Skeletal muscle tissue (tissue), 4 donors: Measurements from ENCODE around the gene ABITRAM. TPM values are rescaled to one million over a fixed set of nuclear protein-coding genes. Genes with fewer than 3 reads are reported as not detected.
"Not testable (repeated sequence)": the region's sequence is repeated elsewhere in the genome, so short reads cannot be mapped to it uniquely, and the experiment has no call there.

Experiments used
- H3K27ac ChIP-seq: one replicate; pipeline ENCODE4 v1.7.0; 2013; ENCODE audit warnings: mild to moderate bottlenecking, low read depth, low read length, inconsistent platforms
- H3K27me3 ChIP-seq, 3 donors: one replicate each; pipeline ENCODE4 v1.7.0; 2013; ENCODE audit warnings: low read length in 3 of 3; ENCODE audit not compliant: control insufficient read depth in 3 of 3, insufficient read depth in 3 of 3
- H3K36me3 ChIP-seq, 3 donors: one replicate each; pipeline ENCODE4 v1.7.0; 2013; ENCODE audit warnings: low read length in 3 of 3; ENCODE audit not compliant: control insufficient read depth in 3 of 3, insufficient read depth in 3 of 3
- H3K4me1 ChIP-seq, 3 donors: one replicate each; pipeline ENCODE4 v1.7.0; 2013; ENCODE audit warnings: low read length in 3 of 3, mild to moderate bottlenecking in 3 of 3; ENCODE audit not compliant: control insufficient read depth in 3 of 3, insufficient read depth in 3 of 3
- H3K4me3 ChIP-seq, 3 donors: one replicate each; pipeline ENCODE4 v1.7.0; 2013; ENCODE audit warnings: low read length in 3 of 3
- H3K9ac ChIP-seq, 3 donors: one replicate each; pipeline ENCODE4 v1.7.0; 2013; ENCODE audit warnings: low read length in 3 of 3, mild to moderate bottlenecking in 3 of 3, moderate library complexity in 2 of 3, low read depth in 1 of 3
- H3K9me3 ChIP-seq, 3 donors: one replicate each; pipeline ENCODE4 v1.7.0; 2013; ENCODE audit warnings: low read length in 3 of 3; ENCODE audit not compliant: control insufficient read depth in 3 of 3
- total RNA-seq: library from RNA; depleted of rRNA; stranded (reverse); fragments of >200 nt; gene quantifications from one replicate; pipeline ENCODE4 v1.2.3, GENCODE V29; 2014
- donor health status: Osteomylitis.

The ABITRAM gene
- total RNA-seq, 1 donor from 2014 or later: 3.1 TPM

DNA sequence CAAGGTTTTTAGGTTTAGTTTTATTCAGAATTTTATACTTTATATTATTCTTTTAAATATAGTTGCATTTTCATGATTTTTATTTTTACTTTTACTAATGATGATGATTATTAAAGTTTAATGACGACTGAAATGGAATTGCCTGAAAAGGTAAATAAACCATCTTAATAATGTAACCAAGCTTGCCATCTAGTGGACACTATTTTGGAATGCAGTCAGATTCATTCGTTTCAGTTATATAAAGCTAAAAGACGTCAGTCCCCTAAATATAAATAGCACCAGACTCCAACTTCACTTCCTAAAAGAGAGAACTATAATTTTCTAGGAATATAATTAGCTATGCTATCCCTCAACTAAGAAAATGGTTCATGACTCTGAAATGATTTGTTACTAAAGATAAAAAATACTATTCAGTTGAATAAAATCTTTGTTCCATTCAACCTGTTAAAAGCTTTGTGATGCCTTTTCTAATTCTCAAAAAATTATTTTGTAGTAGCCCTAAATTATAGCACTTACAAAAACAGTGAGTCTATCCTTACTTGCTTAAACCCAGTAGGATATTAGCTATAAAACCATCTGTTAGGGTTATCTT lies 19.9 kb downstream of the ABITRAM start:
- Histone ChIP-seq H3K9me3 (no peaks in the 10 kb centered on the region), H3K4me1 (no peaks in the 10 kb centered on the region), H3K27ac (no peak overlapping the region), H3K4me3 (no peak overlapping the region), H3K36me3 (peaks cover 0 to 5% (median 0%) of the 10 kb centered on the region in 3 donors), H3K27me3 (no peaks in the 10 kb centered on the region), H3K9ac (peak overlapping the region in 1 of 3 donors; percentile 18)

DNA sequence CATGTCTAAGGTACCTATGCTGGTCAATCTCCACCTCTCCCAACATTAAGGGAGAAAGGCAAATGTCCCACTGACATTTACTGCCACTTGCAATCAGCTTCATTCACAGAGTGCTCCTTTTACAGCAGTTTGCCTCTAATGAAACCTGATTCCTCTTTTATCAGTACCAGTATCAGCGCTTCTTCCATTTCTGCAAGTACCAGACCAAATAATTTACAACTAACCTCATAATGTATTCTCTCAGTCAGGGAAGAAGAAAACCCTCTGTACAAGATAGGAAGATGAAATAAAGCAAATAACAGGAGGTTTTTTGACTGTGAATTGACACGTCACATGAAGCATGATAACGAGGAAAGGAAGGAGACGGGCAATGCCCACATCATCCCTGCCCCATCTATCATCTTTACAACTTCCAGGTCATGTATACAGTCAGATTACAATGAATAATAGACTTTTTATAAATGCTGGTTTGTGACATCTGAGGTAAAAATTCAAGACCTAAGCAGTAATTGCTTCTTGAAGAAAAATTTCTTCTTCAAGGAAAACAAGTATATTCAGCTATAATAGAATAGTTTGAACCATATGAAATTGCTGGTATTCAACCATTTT lies 21.9 kb downstream of the ABITRAM start:
- H3K4me3 ChIP-seq: no peak overlapping the region
- no peak overlapping the region for H3K27ac ChIP-seq
- H3K9me3 ChIP-seq: no peaks in the 10 kb centered on the region
- no peaks in the 10 kb centered on the region for H3K27me3 ChIP-seq
- no peaks in the 10 kb centered on the region for H3K4me1 ChIP-seq
- H3K36me3 ChIP-seq: peaks cover 0 to 3% (median 0%) of the 10 kb centered on the region in 3 donors
- no peak overlapping the region for H3K9ac ChIP-seq

DNA sequence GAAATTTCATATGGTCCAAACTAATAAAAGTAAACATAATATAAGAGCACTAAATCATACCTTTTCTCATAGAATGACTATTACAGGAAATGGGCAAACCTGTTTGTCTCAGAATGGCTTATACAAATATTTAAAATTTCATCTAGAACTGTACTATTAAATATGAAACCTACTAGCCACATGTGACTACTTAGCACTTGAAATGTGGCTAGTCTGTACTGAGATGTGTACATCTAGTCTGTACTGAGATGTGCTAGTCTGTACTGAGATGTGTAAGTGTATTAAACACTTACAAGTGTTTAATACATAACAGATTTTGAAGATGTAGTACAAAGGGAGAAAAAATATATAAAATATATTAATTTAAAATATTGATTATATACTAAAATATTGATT lies 22.4 kb downstream of the ABITRAM start:
- Histone ChIP-seq H3K9me3 (no peaks in the 10 kb centered on the region), H3K4me3 (no peak overlapping the region), H3K4me1 (no peaks in the 10 kb centered on the region), H3K36me3 (peaks cover 0 to 4% (median 0%) of the 10 kb centered on the region in 3 donors), H3K27ac (no peak overlapping the region), H3K9ac (no peak overlapping the region), H3K27me3 (no peaks in the 10 kb centered on the region)

DNA sequence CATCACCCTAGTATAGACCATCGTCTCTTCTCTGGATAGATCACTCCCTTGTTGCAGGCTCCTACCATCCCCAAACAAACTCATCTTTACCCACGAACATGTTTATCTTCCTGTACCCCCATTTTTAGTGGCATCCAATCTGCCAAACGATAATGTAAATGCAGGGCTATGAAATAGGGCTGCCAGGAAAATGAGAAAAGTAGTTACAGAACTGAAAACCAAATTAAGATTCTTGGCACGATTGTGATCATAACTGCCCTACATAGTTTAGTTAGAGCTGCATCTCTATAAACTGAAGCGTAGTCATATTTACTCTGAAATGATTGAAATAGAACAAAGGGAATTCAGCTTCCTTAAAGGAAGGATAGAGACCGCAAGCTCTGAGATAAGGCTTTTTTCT lies 26.1 kb downstream of the ABITRAM start:
- Histone ChIP-seq H3K27ac (no peak overlapping the region), H3K36me3 (peaks cover 0 to 4% (median 4%) of the 10 kb centered on the region in 3 donors), H3K4me3 (no peak overlapping the region), H3K9ac (no peak overlapping the region), H3K9me3 (no peaks in the 10 kb centered on the region), H3K27me3 (no peaks in the 10 kb centered on the region), H3K4me1 (no peaks in the 10 kb centered on the region)

DNA sequence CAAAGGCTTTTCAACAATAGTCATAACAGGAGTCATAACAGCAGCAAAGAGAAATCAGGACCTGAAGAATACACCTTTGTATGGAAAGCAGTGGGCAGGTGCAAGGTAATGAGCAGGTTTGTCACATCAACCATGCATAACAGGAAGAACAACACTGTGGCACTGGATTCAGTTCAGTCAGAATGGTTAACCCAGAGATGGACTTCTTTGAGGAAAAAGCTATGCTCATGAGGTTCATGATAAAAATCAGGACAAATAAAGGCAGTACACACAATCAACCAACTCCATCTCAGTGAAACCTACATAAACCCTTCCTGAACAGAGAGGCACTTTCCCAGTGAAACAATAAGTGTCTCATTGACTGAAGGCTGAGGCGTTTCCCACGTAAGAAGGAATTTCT lies 27.0 kb downstream of the ABITRAM start:
- Histone ChIP-seq H3K4me1 (no peaks in the 10 kb centered on the region), H3K27me3 (no peaks in the 10 kb centered on the region), H3K9me3 (no peaks in the 10 kb centered on the region), H3K4me3 (no peak overlapping the region), H3K9ac (no peak overlapping the region), H3K36me3 (peaks cover 0 to 4% (median 4%) of the 10 kb centered on the region in 3 donors), H3K27ac (no peak overlapping the region)

DNA sequence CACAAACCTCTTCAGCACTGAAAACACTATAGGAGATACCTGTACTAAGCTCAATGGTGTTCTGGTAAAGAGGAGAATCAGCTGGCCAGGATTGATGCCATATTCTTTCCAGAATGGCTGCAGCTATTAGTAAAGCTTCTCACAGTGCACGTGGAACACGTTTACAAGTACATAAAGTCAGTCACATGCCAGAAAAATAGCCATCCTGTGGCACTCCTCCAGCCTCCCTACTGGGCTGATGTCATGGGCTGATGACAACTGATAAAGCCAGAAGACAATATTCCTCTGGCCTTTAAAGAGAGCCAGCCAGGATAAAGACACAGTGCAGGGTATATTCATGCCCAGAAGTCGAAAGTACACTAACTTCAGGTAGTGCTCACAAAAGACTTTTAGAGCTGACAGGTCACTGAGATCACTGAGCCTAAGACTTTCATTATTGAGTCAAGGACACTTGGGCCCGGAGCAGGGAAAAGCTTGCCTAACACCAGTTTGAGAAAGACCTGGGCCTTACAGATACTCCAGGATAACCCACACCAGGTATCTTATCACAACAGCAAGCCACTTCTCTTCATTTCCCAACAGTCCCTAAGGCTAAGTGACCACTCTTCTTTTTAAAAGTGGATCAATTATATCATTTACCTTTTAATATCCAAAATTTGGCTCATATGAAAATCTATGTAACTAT lies 29.4 kb downstream of the ABITRAM start:
- Histone ChIP-seq H3K27ac (no peak overlapping the region), H3K9me3 (no peaks in the 10 kb centered on the region), H3K36me3 (peaks cover 0 to 9% (median 4%) of the 10 kb centered on the region in 3 donors), H3K4me3 (no peak overlapping the region), H3K9ac (no peak overlapping the region), H3K27me3 (no peaks in the 10 kb centered on the region), H3K4me1 (no peaks in the 10 kb centered on the region)

DNA sequence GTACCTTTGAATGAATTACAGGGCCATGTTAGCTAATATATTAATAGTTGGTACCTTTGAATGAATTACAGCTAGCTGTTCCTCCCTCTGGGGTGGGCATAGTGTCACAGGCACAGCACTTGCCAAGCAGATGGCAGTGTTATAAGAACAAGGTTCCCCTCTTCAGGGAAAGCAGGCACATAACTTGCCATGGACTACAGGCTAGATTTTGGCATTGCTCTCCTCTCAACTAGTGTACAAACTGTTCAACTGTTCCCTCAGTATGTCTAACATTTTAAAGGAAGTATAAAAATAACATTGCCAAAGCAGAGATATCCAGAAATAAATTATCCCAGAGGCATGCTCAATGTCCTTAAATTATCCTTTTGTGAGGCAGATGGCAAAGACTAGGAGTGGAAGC lies 33.7 kb downstream of the ABITRAM start:
- H3K9ac ChIP-seq: no peak overlapping the region
- H3K27ac ChIP-seq: no peak overlapping the region
- H3K36me3 ChIP-seq: peaks cover 0 to 11% (median 8%) of the 10 kb centered on the region in 3 donors
- H3K27me3 ChIP-seq: no peaks in the 10 kb centered on the region
- no peak overlapping the region for H3K4me3 ChIP-seq
- peaks cover 0 to 1% (median 0%) of the 10 kb centered on the region in 3 donors for H3K4me1 ChIP-seq
- no peaks in the 10 kb centered on the region for H3K9me3 ChIP-seq

DNA sequence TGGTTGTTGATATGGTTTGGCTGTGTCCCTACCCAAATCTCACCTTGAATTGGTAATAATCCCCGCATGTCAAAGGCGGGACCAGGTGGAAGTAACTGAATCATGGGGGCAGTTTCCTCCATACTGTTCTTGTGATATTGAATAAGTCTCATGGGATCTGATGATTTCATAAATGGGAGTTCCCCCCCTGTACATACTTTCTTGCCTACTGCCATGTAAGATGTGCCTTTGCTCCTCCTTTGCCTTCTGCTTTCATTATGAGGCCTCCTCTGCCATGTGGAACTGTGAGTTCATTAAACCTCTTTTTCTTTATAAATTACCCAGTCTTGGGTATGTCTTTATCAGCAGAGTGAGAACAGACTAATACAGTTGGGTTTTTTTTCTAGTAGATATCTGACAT lies 37.2 kb downstream of the ABITRAM start:
- H3K4me1 ChIP-seq, H3K27ac ChIP-seq: not testable (repeated sequence)
- peaks cover 0 to 11% (median 5%) of the 10 kb centered on the region in 3 donors for H3K36me3 ChIP-seq

DNA sequence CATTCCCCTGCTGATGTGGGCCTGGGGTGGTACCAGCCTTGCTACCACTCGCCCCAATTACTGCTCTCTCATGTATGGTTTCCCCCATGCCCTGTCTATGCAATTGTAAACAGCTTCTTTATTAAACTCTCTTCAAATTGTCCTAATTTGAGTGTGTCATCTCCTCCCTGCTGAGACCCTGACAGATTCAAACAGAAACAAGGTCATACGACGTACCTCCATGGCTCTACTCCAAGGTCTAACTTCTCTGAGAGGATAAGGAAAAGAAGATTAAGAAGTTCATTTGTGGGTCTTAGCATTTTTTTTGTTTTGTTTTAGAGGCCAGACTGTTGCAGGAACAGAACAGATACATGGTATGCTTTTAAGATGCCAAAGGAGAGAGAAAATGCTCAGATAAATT lies 38.0 kb downstream of the ABITRAM start:
- Histone ChIP-seq H3K9ac (no peak overlapping the region), H3K4me1 (peaks cover 0 to 7% (median 0%) of the 10 kb centered on the region in 3 donors), H3K4me3 (no peak overlapping the region), H3K27me3 (no peaks in the 10 kb centered on the region), H3K9me3 (no peaks in the 10 kb centered on the region), H3K27ac (no peak overlapping the region), H3K36me3 (peaks cover 0 to 11% (median 5%) of the 10 kb centered on the region in 3 donors)

More for the DNA sequence above, 37.2 kb downstream of the ABITRAM start:
- H3K27me3 ChIP-seq, H3K4me3 ChIP-seq, H3K9me3 ChIP-seq, H3K9ac ChIP-seq: not testable (repeated sequence)

DNA sequence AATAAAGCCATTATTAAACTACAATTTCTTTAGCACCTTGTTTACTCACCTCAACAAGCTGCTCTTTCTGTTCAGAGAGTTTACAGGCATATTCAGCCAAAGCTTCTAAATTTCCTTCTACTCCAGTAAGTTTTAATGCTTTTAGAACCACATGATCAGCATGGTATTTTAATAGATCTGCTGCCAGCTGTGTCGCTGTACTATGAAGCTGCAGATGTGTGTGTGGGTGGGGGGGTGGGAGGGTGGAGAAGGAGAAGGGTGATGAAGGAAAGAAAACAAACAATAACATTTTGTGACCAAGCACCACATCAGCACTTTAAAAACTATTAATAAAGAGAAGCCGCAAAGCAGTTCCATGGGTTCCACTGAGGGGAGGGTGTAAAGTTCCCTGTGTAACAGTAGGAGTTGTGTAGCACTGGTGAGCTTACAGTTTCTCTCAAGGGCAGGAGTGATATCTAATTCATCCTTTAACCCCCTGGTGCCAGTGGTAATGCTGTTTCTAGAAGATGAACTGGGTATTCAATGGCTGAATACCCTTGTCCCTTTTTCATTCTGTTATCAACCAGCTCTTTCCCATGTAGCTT lies 38.5 kb downstream of the ABITRAM start:
- Histone ChIP-seq H3K36me3 (peaks cover 0 to 11% (median 5%) of the 10 kb centered on the region in 3 donors), H3K4me1 (peaks cover 0 to 7% (median 0%) of the 10 kb centered on the region in 3 donors), H3K4me3 (no peak overlapping the region), H3K27me3 (no peaks in the 10 kb centered on the region), H3K27ac (no peak overlapping the region), H3K9ac (no peak overlapping the region), H3K9me3 (no peaks in the 10 kb centered on the region)
